Erythroblast (primary cell): ENCODE measurements around the gene ENDOD1.

Experiments used
- GATA1 ChIP-seq: IDR thresholded peaks from 2 replicates; pipeline ENCODE4 v1.6.1; 2011; ENCODE audit warnings: low read depth, mild to moderate bottlenecking, control low read depth, low read length, moderate library complexity
- POLR2A ChIP-seq: IDR thresholded peaks from 2 replicates; pipeline ENCODE4 v1.6.1; 2011; ENCODE audit warnings: mild to moderate bottlenecking, low read length

DNA sequence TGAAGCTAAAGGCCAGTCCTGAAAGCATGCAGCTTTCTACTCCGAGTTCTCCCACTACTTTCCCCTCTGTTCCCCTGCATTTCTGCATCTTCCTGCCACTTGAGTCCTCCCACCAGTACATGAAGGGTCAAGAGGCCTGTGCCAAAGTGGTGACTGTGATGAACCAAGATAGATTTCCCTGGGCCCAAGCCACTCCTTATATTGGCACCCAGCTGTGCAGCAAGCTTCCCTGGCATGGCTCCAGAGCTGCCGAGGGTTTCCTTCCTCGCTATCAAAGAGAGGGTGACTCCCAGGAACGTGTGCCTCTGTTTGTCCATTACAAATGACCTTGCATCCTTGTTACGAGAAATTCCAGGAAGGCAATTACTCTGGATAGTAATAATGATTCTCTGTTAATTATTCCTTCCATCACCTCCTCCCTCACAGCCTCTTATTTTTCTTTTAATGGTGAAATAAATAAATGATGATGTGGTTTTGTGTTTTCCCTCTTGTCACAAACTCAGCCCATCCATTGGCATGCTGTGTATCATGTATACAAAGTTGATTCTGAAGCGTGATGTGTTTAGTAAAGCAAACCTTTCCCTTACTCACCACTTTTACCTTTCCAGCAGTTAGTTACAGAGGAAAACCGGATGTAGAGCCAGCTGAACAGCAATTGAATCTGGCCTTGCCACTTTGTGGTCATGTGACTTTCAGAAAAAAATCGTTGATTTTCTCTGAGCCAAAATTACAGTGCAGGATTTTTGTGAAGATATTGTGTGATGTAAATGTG lies 14.7 kb upstream of the ENDOD1 start:
- TF ChIP-seq POLR2A (no peak), GATA1 (no peak)
